Measurements from ENCODE around the gene NF2. TPM values are rescaled to one million over a fixed set of nuclear protein-coding genes. Genes with fewer than 3 reads are reported as not detected.

The NF2 gene
- total and polyA plus RNA-seq, 10 of the 15 experiments (the other 5 are each of a cell fraction or from before 2014, with no cell fraction given), result 2.2 to 49.8 (median 22.5) TPM

DNA sequence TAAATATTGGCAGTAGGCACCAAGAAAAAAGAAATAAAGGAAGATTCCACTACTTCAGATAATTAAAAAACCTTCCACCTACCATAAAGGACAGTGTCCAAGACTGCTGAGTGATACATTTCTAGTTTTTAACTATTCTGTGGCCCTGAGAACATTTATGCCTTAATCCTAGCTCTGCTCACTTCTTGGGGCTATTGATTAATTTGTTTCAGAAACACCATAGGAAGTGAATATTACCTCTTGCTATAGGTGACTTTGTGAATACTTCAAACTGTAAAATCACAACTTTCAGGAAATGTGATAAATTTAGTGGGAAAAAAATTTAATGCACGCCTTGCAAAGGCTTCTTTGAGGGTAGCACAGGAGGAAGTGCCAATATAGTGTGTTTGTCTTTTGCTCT lies 35.2 kb downstream of the NF2 start:
- ChIA-PET POLR2A (no interaction called here), CTCF (interaction anchor here (0.6 to 1.6 kb wide), 7 partner anchors 11 to 649 kb away, joined by 3 to 8 read pairs (median 3); no protein-coding TSS in a partner anchor), SMC1A (ENCODE audit: uncharacterized antibody, unreplicated experiment) (interaction anchor here (1.0 to 1.6 kb wide), 2 partner anchors 13 to 450 kb away, joined by 3 to 4 read pairs; no protein-coding TSS in a partner anchor), RAD21 (ENCODE audit: unreplicated experiment) (interaction anchor here (1.7 to 3.8 kb wide), 2 partner anchors 366 to 450 kb away, joined by 4 to 23 read pairs; no protein-coding TSS in a partner anchor)
- no peak for DNase-seq (ENCODE audit: low read depth, low spot score)
- no TSS peak for BruUV-seq (replicated peaks)
- no peaks in the 10 kb centered on the region for H4K20me1 ChIP-seq (ENCODE audit: control insufficient read depth, insufficient read depth)
- FAIRE-seq, result no peak
- 94% methylated on average over 1 of the region's 1 CpG for WGBS (ENCODE audit: insufficient coverage, insufficient replicate concordance, low lambda C conversion rate, missing lambda C conversion rate)
- no peak for ATAC-seq
- H3K4me2 ChIP-seq (ENCODE audit: control insufficient read depth, insufficient read depth), result no peak overlapping the region
- peaks cover 22% of the 10 kb centered on the region for H3K4me1 ChIP-seq (ENCODE audit: control insufficient read depth, insufficient read depth, low read length)
- H3K79me2 ChIP-seq (ENCODE audit: control insufficient read depth, insufficient read depth, low read length), result no peaks in the 10 kb centered on the region
- H3K4me3 ChIP-seq, result no peak overlapping the region
- no peaks in the 10 kb centered on the region for H3K27me3 ChIP-seq (replicated peaks in 1 of 2; ENCODE audit: control insufficient read depth in 2 of 2, insufficient read depth in 2 of 2, low read length in 1 of 2)
- no peak overlapping the region for H3K27ac ChIP-seq (ENCODE audit: control insufficient read depth, insufficient read depth)
- intact Hi-C loops (cut with micrococcal nuclease; ENCODE audit: unreplicated experiment), result no loop called here
- no peaks in the 10 kb centered on the region for H3K9me3 ChIP-seq (replicated peaks; ENCODE audit: control insufficient read depth, insufficient read depth, low read length)
- in situ Hi-C loops (cut with MboI), result loop anchor here (5.0 kb wide), 1 partner anchor 364 kb away; no protein-coding TSS in a partner anchor
- peaks cover 0 to 13% of the 10 kb centered on the region in 2 experiments; a peak in 3 of 4 replicates for H3K36me3 ChIP-seq (ENCODE audit: control insufficient read depth in 2 of 2, insufficient read depth in 2 of 2, low read length in 1 of 2)
- no peak overlapping the region for H3K9ac ChIP-seq (ENCODE audit: control insufficient read depth, insufficient read depth, low read length)
- H2AFZ ChIP-seq (ENCODE audit: control insufficient read depth, low read depth, low read length), result no peak overlapping the region
- TF ChIP-seq, protein P1, sequence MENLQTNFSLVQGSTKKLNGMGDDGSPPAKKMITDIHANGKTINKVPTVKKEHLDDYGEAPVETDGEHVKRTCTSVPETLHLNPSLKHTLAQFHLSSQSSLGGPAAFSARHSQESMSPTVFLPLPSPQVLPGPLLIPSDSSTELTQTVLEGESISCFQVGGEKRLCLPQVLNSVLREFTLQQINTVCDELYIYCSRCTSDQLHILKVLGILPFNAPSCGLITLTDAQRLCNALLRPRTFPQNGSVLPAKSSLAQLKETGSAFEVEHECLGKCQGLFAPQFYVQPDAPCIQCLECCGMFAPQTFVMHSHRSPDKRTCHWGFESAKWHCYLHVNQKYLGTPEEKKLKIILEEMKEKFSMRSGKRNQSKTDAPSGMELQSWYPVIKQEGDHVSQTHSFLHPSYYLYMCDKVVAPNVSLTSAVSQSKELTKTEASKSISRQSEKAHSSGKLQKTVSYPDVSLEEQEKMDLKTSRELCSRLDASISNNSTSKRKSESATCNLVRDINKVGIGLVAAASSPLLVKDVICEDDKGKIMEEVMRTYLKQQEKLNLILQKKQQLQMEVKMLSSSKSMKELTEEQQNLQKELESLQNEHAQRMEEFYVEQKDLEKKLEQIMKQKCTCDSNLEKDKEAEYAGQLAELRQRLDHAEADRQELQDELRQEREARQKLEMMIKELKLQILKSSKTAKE (IDR thresholded peaks at IDR 0.05; ENCODE audit: low read depth, poor library complexity, severe bottlenecking), result no peak
- TF ChIP-seq ZNF24 (IDR thresholded peaks at IDR 0.05), result no peak
- TF ChIP-seq JUND (IDR thresholded peaks at IDR 0.05; ENCODE audit: low read depth, low read length), result no peak
- no peak for TF ChIP-seq KDM1A (IDR thresholded peaks at IDR 0.05; ENCODE audit: borderline replicate concordance)
- TF ChIP-seq YBX1 (IDR thresholded peaks at IDR 0.05), result no peak
- no peak for TF ChIP-seq JUNB (IDR thresholded peaks at IDR 0.05)
- TF ChIP-seq MTA3 (IDR thresholded peaks at IDR 0.05; ENCODE audit: borderline replicate concordance, low read length), result no peak
- no peak for TF ChIP-seq PAX8 (IDR thresholded peaks at IDR 0.05)
- TF ChIP-seq NFXL1 (IDR thresholded peaks at IDR 0.05; ENCODE audit: borderline replicate concordance), result no peak
- no peak for TF ChIP-seq SIX5 (IDR thresholded peaks at IDR 0.05; ENCODE audit: low read depth, low read length, severe bottlenecking)
- TF ChIP-seq, protein P2, sequence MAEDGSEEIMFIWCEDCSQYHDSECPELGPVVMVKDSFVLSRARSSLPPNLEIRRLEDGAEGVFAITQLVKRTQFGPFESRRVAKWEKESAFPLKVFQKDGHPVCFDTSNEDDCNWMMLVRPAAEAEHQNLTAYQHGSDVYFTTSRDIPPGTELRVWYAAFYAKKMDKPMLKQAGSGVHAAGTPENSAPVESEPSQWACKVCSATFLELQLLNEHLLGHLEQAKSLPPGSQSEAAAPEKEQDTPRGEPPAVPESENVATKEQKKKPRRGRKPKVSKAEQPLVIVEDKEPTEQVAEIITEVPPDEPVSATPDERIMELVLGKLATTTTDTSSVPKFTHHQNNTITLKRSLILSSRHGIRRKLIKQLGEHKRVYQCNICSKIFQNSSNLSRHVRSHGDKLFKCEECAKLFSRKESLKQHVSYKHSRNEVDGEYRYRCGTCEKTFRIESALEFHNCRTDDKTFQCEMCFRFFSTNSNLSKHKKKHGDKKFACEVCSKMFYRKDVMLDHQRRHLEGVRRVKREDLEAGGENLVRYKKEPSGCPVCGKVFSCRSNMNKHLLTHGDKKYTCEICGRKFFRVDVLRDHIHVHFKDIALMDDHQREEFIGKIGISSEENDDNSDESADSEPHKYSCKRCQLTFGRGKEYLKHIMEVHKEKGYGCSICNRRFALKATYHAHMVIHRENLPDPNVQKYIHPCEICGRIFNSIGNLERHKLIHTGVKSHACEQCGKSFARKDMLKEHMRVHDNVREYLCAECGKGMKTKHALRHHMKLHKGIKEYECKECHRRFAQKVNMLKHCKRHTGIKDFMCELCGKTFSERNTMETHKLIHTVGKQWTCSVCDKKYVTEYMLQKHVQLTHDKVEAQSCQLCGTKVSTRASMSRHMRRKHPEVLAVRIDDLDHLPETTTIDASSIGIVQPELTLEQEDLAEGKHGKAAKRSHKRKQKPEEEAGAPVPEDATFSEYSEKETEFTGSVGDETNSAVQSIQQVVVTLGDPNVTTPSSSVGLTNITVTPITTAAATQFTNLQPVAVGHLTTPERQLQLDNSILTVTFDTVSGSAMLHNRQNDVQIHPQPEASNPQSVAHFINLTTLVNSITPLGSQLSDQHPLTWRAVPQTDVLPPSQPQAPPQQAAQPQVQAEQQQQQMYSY (CRISPR knock-in tag; IDR thresholded peaks at IDR 0.05), result no peak
- TF ChIP-seq ETV6 (conservative IDR thresholded peaks at IDR 0.05 in 1 of 2, IDR thresholded peaks at IDR 0.05 in 1 of 2; ENCODE audit: borderline replicate concordance in 1 of 2, low read depth in 1 of 2), result no peak
- TF ChIP-seq, protein P3, sequence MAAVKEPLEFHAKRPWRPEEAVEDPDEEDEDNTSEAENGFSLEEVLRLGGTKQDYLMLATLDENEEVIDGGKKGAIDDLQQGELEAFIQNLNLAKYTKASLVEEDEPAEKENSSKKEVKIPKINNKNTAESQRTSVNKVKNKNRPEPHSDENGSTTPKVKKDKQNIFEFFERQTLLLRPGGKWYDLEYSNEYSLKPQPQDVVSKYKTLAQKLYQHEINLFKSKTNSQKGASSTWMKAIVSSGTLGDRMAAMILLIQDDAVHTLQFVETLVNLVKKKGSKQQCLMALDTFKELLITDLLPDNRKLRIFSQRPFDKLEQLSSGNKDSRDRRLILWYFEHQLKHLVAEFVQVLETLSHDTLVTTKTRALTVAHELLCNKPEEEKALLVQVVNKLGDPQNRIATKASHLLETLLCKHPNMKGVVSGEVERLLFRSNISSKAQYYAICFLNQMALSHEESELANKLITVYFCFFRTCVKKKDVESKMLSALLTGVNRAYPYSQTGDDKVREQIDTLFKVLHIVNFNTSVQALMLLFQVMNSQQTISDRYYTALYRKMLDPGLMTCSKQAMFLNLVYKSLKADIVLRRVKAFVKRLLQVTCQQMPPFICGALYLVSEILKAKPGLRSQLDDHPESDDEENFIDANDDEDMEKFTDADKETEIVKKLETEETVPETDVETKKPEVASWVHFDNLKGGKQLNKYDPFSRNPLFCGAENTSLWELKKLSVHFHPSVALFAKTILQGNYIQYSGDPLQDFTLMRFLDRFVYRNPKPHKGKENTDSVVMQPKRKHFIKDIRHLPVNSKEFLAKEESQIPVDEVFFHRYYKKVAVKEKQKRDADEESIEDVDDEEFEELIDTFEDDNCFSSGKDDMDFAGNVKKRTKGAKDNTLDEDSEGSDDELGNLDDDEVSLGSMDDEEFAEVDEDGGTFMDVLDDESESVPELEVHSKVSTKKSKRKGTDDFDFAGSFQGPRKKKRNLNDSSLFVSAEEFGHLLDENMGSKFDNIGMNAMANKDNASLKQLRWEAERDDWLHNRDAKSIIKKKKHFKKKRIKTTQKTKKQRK (IDR thresholded peaks at IDR 0.05; ENCODE audit: low read depth, low read length), result no peak
- TF ChIP-seq, protein P4, sequence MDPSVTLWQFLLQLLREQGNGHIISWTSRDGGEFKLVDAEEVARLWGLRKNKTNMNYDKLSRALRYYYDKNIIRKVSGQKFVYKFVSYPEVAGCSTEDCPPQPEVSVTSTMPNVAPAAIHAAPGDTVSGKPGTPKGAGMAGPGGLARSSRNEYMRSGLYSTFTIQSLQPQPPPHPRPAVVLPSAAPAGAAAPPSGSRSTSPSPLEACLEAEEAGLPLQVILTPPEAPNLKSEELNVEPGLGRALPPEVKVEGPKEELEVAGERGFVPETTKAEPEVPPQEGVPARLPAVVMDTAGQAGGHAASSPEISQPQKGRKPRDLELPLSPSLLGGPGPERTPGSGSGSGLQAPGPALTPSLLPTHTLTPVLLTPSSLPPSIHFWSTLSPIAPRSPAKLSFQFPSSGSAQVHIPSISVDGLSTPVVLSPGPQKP (IDR thresholded peaks at IDR 0.05; ENCODE audit: low read depth, low read length), result no peak

Data from GM12878 (cell line).